ENCODE measurements around the gene RELN. TPM values are rescaled to one million over a fixed set of nuclear protein-coding genes. Genes with fewer than 3 reads are reported as not detected.
"Not testable (repeated sequence)": the region's sequence is repeated elsewhere in the genome, so short reads cannot be mapped to it uniquely, and the experiment has no call there.

The RELN gene
- total RNA-seq = 1.2 and 3.8 TPM in 2 replicates

GRCh38 chr7:103989200-103989784 lies at the start of gene RELN:
Gene RELN, minus strand, starts transcription at chr7:103989658. Its CDS starts 302 bp downstream, at chr7:103989356.
- DNase-seq (ENCODE audit: low read depth) = no peak
- TF ChIP-seq, protein P1, sequence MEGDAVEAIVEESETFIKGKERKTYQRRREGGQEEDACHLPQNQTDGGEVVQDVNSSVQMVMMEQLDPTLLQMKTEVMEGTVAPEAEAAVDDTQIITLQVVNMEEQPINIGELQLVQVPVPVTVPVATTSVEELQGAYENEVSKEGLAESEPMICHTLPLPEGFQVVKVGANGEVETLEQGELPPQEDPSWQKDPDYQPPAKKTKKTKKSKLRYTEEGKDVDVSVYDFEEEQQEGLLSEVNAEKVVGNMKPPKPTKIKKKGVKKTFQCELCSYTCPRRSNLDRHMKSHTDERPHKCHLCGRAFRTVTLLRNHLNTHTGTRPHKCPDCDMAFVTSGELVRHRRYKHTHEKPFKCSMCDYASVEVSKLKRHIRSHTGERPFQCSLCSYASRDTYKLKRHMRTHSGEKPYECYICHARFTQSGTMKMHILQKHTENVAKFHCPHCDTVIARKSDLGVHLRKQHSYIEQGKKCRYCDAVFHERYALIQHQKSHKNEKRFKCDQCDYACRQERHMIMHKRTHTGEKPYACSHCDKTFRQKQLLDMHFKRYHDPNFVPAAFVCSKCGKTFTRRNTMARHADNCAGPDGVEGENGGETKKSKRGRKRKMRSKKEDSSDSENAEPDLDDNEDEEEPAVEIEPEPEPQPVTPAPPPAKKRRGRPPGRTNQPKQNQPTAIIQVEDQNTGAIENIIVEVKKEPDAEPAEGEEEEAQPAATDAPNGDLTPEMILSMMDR (conservative IDR thresholded peaks at IDR 0.05; ENCODE audit: low read depth, low read length) = no peak
- peak within 1 kb of the TSS; percentile 59 for H3K4me3 ChIP-seq (ENCODE audit: low read depth, low read length)

- no peak overlapping the region for H3K4me3 ChIP-seq (ENCODE audit: low read depth, low read length)
- TF ChIP-seq, protein P1 (conservative IDR thresholded peaks at IDR 0.05; ENCODE audit: low read depth, low read length) = no peak
These were observed 48.7 kb upstream of the RELN start for GRCh38 chr7:104038136-104038535.

GRCh38 chr7:104036889-104037288 lies 47.4 kb upstream of the RELN start:
- not testable (repeated sequence) for H3K4me3 ChIP-seq (ENCODE audit: low read depth, low read length)

More at GRCh38 chr7:104038136-104038535, 48.7 kb upstream of the RELN start:
- no peak for DNase-seq (ENCODE audit: low read depth)

GRCh38 chr7:104035351-104035750 lies 45.9 kb upstream of the RELN start:
- TF ChIP-seq, protein P1 (conservative IDR thresholded peaks at IDR 0.05; ENCODE audit: low read depth, low read length) = no peak
- DNase-seq (ENCODE audit: low read depth) = no peak
- no peak overlapping the region for H3K4me3 ChIP-seq (ENCODE audit: low read depth, low read length)

More at GRCh38 chr7:104036889-104037288, 47.4 kb upstream of the RELN start:
- not testable (repeated sequence) for DNase-seq (ENCODE audit: low read depth)

GRCh38 chr7:104034679-104035078 lies 45.2 kb upstream of the RELN start:
- no peak for DNase-seq (ENCODE audit: low read depth)
- H3K4me3 ChIP-seq (ENCODE audit: low read depth, low read length) = no peak overlapping the region
- TF ChIP-seq, protein P1 (conservative IDR thresholded peaks at IDR 0.05; ENCODE audit: low read depth, low read length) = no peak

- TF ChIP-seq, protein P1 (conservative IDR thresholded peaks at IDR 0.05; ENCODE audit: low read depth, low read length) = no peak
- DNase-seq (ENCODE audit: low read depth) = no peak
- H3K4me3 ChIP-seq (ENCODE audit: low read depth, low read length) = no peak overlapping the region
These were observed 44.4 kb upstream of the RELN start for GRCh38 chr7:104033837-104034236.

DNA sequence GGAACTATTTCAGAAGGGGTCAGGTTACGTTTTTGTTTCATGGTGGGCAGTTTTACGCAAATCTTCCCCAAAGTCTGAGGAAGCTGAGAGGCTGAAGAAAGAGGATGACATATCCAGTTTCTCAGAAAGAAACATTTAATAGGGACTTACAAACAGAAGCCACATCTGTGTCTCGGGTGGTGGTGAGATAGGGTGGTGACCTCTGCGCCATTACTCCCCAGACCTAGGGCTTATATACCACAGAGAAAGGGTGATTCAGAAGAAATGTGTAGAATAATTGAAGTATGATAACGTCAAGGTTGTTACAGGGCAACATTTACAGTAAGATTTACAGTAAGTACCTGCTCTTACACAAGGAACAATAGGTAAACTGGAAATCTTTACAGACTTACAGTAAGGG lies 43.0 kb upstream of the RELN start:
- TF ChIP-seq, protein P1 (conservative IDR thresholded peaks at IDR 0.05; ENCODE audit: low read depth, low read length) = no peak
- DNase-seq (ENCODE audit: low read depth) = no peak
- no peak overlapping the region for H3K4me3 ChIP-seq (ENCODE audit: low read depth, low read length)
